ENCODE results near the gene PLEKHG5. TPM values are rescaled to one million over a fixed set of nuclear protein-coding genes. Genes with fewer than 3 reads are reported as not detected.
A peak's percentile ranks its signal among the peaks of the same experiment; 100 is the strongest.

PLEKHG5 gene
- total RNA-seq, 6 donors from 2014 or later, result 5.0 to 31.4 (median 12.6) TPM

GRCh38 chr1:6475381-6476133, 15.9 kb downstream of the PLEKHG5 start:
- TF ChIP-seq CTCF (IDR thresholded peaks at IDR 0.05), result peak; percentile 87 to 93 (median 88)
- TF ChIP-seq POLR2AphosphoS5 (IDR thresholded peaks at IDR 0.05), result no peak
- DNase-seq, result peak; percentile 73 to 88
- Histone ChIP-seq H3K4me1 (peaks cover 0 to 4% (median 0%) of the 10 kb centered on the region in 4 donors), H3K4me3 (no peak overlapping the region), H3K27me3 (no peaks in the 10 kb centered on the region), H3K36me3 (peaks cover 0 to 19% (median 5%) of the 10 kb centered on the region in 4 donors), H3K9me3 (no peaks in the 10 kb centered on the region), H3K27ac (no peak overlapping the region)
- 26 to 87% methylated on average over 5 to 23 of the region's 33 CpGs for WGBS, 2 donors
- peak; percentile 76 to 80 for ATAC-seq (ENCODE audit: low FRiP score in 2 of 2)

GRCh38 chr1:6474815-6475282, 16.6 kb downstream of the PLEKHG5 start:
- peaks cover 0 to 4% (median 0%) of the 10 kb centered on the region in 4 donors for H3K4me1 ChIP-seq
- H3K4me3 ChIP-seq, result no peak overlapping the region
- ATAC-seq (ENCODE audit: low FRiP score in 2 of 2), result no peak
- WGBS, 2 donors, result 79 to 86% methylated on average over 5 to 13 of the region's 13 CpGs
- H3K9me3 ChIP-seq, result no peaks in the 10 kb centered on the region
- no peak overlapping the region for H3K27ac ChIP-seq
- peaks cover 0 to 26% (median 5%) of the 10 kb centered on the region in 4 donors for H3K36me3 ChIP-seq
- TF ChIP-seq POLR2A (IDR thresholded peaks at IDR 0.05), result no peak
- no peak for TF ChIP-seq EP300 (IDR thresholded peaks at IDR 0.05)
- TF ChIP-seq CTCF (IDR thresholded peaks at IDR 0.05), result no peak
- TF ChIP-seq POLR2AphosphoS5 (IDR thresholded peaks at IDR 0.05), result no peak
- no peaks in the 10 kb centered on the region for H3K27me3 ChIP-seq
- peak in 1 of 2 donors; percentile 61 for DNase-seq

GRCh38 chr1:6473974-6474814, 17.3 kb downstream of the PLEKHG5 start:
- peaks cover 0 to 4% (median 0%) of the 10 kb centered on the region in 4 donors for H3K4me1 ChIP-seq
- no peak overlapping the region for H3K27ac ChIP-seq
- H3K27me3 ChIP-seq, result no peaks in the 10 kb centered on the region
- 88 to 93% methylated on average over 8 to 27 of the region's 33 CpGs for WGBS, 2 donors
- ATAC-seq (ENCODE audit: low FRiP score in 2 of 2) (no peak), DNase-seq (peak in 1 of 2 donors; percentile 76)
- no peak overlapping the region for H3K4me3 ChIP-seq
- TF ChIP-seq EP300 (IDR thresholded peaks at IDR 0.05) (no peak), POLR2AphosphoS5 (IDR thresholded peaks at IDR 0.05) (no peak), POLR2A (IDR thresholded peaks at IDR 0.05) (no peak), CTCF (IDR thresholded peaks at IDR 0.05) (no peak)
- peaks cover 0 to 32% (median 7%) of the 10 kb centered on the region in 4 donors for H3K36me3 ChIP-seq
- H3K9me3 ChIP-seq, result no peaks in the 10 kb centered on the region

- TF ChIP-seq CTCF (IDR thresholded peaks at IDR 0.05) (no peak), EP300 (IDR thresholded peaks at IDR 0.05) (no peak), POLR2A (IDR thresholded peaks at IDR 0.05) (no peak), POLR2AphosphoS5 (IDR thresholded peaks at IDR 0.05) (no peak)
- 80 to 97% methylated on average over 1 to 17 of the region's 18 CpGs for WGBS, 2 donors
- DNase-seq (no peak), ATAC-seq (ENCODE audit: low FRiP score in 2 of 2) (no peak)
- Histone ChIP-seq H3K27me3 (no peaks in the 10 kb centered on the region), H3K9me3 (no peaks in the 10 kb centered on the region), H3K27ac (no peak overlapping the region), H3K36me3 (peaks cover 0 to 42% (median 10%) of the 10 kb centered on the region in 4 donors), H3K4me3 (no peak overlapping the region), H3K4me1 (peaks cover 0 to 4% (median 0%) of the 10 kb centered on the region in 4 donors)
Observed at GRCh38 chr1:6473156-6473555, 18.3 kb downstream of the PLEKHG5 start.
